T-helper 1 cell treated with Interleukin-12 subunit alpha and Interleukin-12 subunit beta and Interleukin-4 antibody, amounts not matched to agents 30 μg/mL and 1 μg/mL, for 36 hours (primary cell): ENCODE results near the gene C4orf54.

Source experiments
- H3K27ac Mint-ChIP-seq: one replicate; pipeline ENCODE4 v1.8.0; 2021; ENCODE audit warnings: mild to moderate bottlenecking, mixed read lengths
- H3K27me3 Mint-ChIP-seq: one replicate; pipeline ENCODE4 v1.8.0; 2021; ENCODE audit warnings: low read depth, mixed read lengths
- H3K36me3 Mint-ChIP-seq: one replicate; pipeline ENCODE4 v1.8.0; 2021; ENCODE audit warnings: low read depth, mixed read lengths
- H3K4me1 Mint-ChIP-seq: one replicate; pipeline ENCODE4 v1.8.0; 2021; ENCODE audit warnings: low read depth, mixed read lengths
- H3K4me3 Mint-ChIP-seq: one replicate; pipeline ENCODE4 v1.8.0; 2021; ENCODE audit warnings: mild to moderate bottlenecking, moderate library complexity, mixed read lengths
- H3K9me3 Mint-ChIP-seq: one replicate; pipeline ENCODE4 v1.8.0; 2021; ENCODE audit warnings: mixed read lengths

Gene C4orf54

DNA sequence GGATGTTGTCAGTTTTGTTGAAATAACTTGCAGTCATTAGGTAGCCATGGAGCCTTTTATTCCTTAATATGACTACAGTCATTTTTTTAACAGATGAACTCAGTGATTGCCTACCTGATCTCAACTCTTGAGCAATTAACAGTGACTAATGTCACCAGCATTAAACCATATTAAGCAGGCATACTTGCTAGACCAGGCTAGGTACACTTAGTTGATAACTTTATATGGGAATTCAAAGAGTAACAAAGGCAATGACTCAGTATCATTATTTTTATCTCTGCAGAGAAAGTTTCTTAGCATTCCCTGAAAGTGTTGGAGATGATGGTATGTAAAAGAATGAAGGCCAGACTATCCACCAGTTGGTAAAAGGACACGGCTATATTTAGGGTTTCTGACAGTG lies at the start of gene C4orf54:
Gene C4orf54, minus strand, starts transcription at position 31 of the 400 bp plus-strand sequence. CDS start 3,180 bp downstream, outside the sequence.
- H3K27ac Mint-ChIP-seq, result no peak within 1 kb of the TSS
- H3K36me3 Mint-ChIP-seq, result no peaks in the 10 kb centered on the region
- H3K27me3 Mint-ChIP-seq, result no peaks in the 10 kb centered on the region
- H3K4me3 Mint-ChIP-seq, result no peak within 1 kb of the TSS
- no peaks in the 10 kb centered on the region for H3K9me3 Mint-ChIP-seq
- H3K4me1 Mint-ChIP-seq, result no peaks in the 10 kb centered on the region

DNA sequence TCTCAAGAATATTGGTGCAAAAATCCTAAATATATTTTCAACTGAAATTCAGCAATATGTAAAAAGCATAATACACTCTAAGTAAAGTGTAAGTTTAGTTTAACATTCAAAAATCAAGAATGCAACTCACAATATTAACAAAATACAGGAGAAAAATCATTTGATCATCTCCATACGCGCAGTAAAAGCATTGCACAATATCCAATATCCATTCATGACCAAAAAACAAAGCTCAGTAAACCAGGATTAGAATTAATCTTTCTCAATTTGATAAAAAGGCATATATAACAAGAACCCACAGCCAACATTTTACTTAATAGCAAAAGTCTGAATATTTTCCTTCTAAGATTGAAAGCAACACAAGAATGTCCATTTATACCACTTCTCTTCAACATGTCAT lies 48.3 kb upstream of the C4orf54 start:
- no peak overlapping the region for H3K27ac Mint-ChIP-seq
- H3K4me1 Mint-ChIP-seq, result no peaks in the 10 kb centered on the region
- peaks cover 8% of the 10 kb centered on the region for H3K27me3 Mint-ChIP-seq
- no peaks in the 10 kb centered on the region for H3K36me3 Mint-ChIP-seq
- no peaks in the 10 kb centered on the region for H3K9me3 Mint-ChIP-seq
- H3K4me3 Mint-ChIP-seq, result no peak overlapping the region

DNA sequence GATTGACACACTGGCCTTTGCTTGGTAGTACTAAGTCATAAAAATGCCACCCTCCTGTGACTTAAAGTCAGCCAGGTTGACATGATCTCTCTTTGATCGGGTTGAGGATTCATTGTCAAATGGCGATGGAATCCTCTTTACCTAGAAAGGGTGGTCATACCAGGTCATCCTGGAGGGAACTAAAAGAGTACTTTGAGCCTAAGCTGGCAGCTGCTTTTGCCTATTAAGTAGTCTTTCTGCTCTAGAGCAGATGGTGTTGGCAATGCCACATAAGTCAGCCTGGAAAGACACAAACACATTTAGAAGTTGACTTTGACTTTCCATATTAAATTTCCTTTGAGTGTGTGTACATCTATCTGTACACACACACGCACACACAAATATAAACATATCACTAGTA lies 39.2 kb upstream of the C4orf54 start:
- Mint-ChIP-seq H3K36me3 (no peaks in the 10 kb centered on the region), H3K27me3 (peaks cover 8% of the 10 kb centered on the region), H3K4me3 (no peak overlapping the region)

DNA sequence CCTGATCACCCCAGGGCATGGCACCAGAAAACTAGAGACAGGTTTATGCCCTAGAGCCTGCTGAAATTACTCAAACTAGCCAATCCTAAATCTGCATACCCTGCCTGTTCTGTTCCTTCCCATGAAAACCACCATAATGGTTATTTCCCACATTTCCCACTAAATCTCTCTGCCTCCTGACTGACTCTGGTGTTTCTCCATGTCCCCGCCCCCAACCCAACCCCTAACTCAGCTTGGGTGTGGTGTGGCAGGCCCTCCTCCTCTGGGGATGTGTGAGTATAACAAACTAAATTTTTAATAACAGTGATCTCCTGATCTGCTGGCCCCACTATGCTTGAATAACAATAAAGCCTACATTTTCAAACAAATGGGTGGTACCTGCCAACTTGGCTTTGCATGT lies 35.5 kb upstream of the C4orf54 start:
- Mint-ChIP-seq H3K4me1 (no peaks in the 10 kb centered on the region), H3K9me3 (peaks cover 18% of the 10 kb centered on the region), H3K4me3 (no peak overlapping the region), H3K27me3 (peaks cover 5% of the 10 kb centered on the region), H3K27ac (no peak overlapping the region), H3K36me3 (no peaks in the 10 kb centered on the region)

More for the DNA sequence above, 39.2 kb upstream of the C4orf54 start:
- H3K27ac Mint-ChIP-seq, result no peak overlapping the region
- H3K4me1 Mint-ChIP-seq, result no peaks in the 10 kb centered on the region
- peaks cover 12% of the 10 kb centered on the region for H3K9me3 Mint-ChIP-seq

DNA sequence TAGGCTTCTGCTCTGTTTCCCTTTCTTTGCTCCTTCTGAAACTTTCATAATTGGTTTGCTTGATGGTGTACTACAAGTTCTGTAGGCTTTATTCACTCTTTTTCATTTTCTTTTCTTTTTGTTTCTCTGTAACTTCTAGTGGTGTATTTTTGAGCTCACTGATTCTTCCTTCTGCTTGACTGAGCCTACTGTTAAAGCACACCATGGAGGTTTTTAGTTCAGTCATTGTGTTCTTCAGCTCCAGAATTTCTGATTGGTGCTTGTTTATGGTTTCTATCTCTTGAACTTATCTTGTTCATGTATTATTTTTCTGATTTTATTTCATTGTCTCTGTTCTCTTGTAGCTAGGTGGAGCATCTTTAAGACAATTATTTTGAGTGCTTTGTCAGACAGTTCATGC lies 33.4 kb upstream of the C4orf54 start:
- H3K4me3 Mint-ChIP-seq, result no peak overlapping the region

DNA sequence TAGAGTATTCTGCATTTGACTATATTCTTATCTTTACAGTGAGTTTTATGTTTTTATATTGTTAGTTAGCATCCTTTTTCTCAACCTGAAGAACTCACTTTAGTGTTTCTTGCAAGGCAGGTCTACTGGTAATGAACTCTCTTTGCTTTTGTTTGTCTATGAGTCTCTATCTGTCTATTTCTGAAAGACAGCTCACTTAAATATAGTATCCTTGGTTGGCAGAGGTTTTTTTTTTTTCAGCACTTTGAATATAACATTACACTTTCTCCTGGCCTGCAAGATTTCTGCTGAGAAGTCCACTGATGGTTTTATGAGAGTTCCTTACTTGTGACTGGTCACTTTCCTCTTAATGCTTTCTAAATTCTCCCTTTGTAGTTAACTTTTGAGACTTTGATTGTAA lies 32.8 kb upstream of the C4orf54 start:
- Mint-ChIP-seq H3K36me3 (no peaks in the 10 kb centered on the region), H3K27me3 (peaks cover 5% of the 10 kb centered on the region), H3K4me1 (no peaks in the 10 kb centered on the region), H3K27ac (no peak overlapping the region), H3K9me3 (peaks cover 18% of the 10 kb centered on the region), H3K4me3 (no peak overlapping the region)

More for the DNA sequence above, 33.4 kb upstream of the C4orf54 start:
- Mint-ChIP-seq H3K4me1 (no peaks in the 10 kb centered on the region), H3K9me3 (peaks cover 18% of the 10 kb centered on the region), H3K27me3 (peaks cover 5% of the 10 kb centered on the region), H3K27ac (no peak overlapping the region), H3K36me3 (no peaks in the 10 kb centered on the region)

DNA sequence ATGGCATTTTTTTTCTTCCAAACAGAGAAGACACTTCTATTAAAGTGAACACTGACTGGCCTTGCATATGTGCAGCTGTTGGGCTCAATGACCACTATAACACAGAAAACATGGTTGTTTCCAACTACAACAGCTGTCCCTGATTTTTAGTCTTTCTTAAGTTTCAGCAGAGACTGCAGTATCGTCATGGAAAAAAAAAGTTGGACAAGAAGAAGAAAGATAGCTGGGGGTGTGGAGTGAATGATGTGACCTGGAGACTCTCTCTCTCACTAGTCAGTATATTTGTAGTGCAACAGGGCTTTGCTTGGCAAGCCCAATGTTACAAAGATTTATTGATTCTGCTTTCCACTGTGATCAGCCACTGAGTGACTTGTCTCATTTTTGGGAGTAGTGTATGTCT lies 29.5 kb upstream of the C4orf54 start:
- Mint-ChIP-seq H3K9me3 (peaks cover 5% of the 10 kb centered on the region), H3K4me1 (no peaks in the 10 kb centered on the region), H3K27ac (no peak overlapping the region)

DNA sequence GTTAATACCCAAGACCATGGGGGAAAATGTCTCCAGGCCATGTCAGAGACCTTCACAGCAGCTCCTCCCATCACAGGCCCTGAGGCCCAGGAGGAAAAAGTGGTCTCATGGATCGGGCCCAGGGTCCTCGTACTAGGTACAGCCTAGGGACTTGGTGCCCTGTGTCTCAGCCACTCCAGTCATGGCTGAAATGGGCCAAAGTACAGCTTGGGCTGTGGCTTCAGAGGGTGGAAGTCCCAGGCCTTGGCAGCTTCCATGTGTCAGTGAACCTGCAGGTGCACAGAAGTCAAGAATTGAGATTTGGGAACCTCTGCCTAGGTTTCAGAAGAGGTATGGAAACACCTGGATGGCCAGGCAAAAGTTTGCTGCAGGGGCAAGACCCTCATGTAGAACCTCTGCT lies 27.6 kb upstream of the C4orf54 start:
- H3K27me3 Mint-ChIP-seq, result peaks cover 4% of the 10 kb centered on the region
- no peaks in the 10 kb centered on the region for H3K9me3 Mint-ChIP-seq
- no peak overlapping the region for H3K27ac Mint-ChIP-seq
- no peaks in the 10 kb centered on the region for H3K4me1 Mint-ChIP-seq
- no peaks in the 10 kb centered on the region for H3K36me3 Mint-ChIP-seq
- H3K4me3 Mint-ChIP-seq, result no peak overlapping the region

More for the DNA sequence above, 29.5 kb upstream of the C4orf54 start:
- H3K36me3 Mint-ChIP-seq, result no peaks in the 10 kb centered on the region
- no peaks in the 10 kb centered on the region for H3K27me3 Mint-ChIP-seq
- H3K4me3 Mint-ChIP-seq, result no peak overlapping the region

DNA sequence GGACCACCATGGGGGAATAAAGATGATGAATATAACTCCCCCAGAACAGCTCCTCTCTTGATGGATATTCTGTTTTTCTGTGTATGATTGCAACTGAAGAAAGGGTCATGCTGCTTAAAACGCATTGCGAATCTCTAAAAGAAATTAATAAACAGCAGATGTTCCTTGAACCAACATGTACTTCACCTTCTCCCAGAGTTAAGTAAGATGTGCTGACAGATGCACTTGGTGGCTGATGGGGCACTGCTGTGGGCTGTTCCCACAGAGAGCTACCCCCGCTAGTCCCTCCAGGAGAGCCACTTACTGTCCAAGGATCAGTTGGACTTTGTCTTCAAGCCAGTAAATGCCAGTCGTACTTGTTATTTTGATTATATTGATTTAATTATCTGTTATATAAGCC lies 26.3 kb upstream of the C4orf54 start:
- no peak overlapping the region for H3K27ac Mint-ChIP-seq
- no peaks in the 10 kb centered on the region for H3K9me3 Mint-ChIP-seq
- H3K4me1 Mint-ChIP-seq, result no peaks in the 10 kb centered on the region
- H3K4me3 Mint-ChIP-seq, result no peak overlapping the region
- peaks cover 4% of the 10 kb centered on the region for H3K27me3 Mint-ChIP-seq
- H3K36me3 Mint-ChIP-seq, result no peaks in the 10 kb centered on the region

DNA sequence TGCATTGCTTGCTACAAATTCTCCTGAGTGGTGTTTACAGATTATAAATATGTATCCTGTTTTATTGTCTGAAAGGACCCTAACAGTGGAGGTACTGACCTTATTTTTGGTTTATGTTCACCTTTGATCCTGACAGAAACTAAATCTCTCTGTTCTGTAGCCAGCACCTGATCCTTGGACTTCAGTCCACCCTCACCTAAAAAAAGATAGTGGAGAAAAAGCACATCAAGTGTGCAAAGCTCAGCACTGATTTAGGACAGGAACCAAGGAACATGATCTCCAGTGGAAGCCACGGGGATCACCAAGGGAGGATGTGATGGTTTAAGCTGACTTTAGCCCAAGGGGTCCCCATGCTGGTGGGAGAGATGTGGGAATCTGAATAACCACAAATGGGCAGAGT lies 22.3 kb upstream of the C4orf54 start:
- H3K27ac Mint-ChIP-seq, result no peak overlapping the region
- peaks cover 4% of the 10 kb centered on the region for H3K27me3 Mint-ChIP-seq
- H3K36me3 Mint-ChIP-seq, result no peaks in the 10 kb centered on the region
- H3K9me3 Mint-ChIP-seq, result no peaks in the 10 kb centered on the region
- no peak overlapping the region for H3K4me3 Mint-ChIP-seq
- H3K4me1 Mint-ChIP-seq, result no peaks in the 10 kb centered on the region

DNA sequence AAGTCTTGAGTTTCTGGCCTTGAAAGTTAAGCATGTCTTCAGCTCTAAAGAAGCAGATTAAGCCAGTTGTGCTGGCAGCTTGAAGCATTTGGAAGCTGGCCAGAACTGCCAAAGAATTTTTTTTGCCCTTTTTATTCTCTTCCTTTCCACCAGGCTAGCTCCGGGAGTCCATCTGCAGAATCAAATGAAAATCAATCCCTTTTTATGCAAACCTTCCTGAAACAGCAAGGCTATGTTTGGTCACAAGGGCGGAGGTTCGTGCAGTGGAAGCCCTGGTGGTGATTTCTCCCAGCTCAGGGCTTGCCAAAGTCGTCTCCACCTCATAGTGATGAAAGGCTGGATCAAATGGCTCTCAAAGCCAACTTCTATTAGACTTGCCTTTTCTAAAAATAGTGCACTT lies 21.6 kb upstream of the C4orf54 start:
- Mint-ChIP-seq H3K9me3 (no peaks in the 10 kb centered on the region), H3K4me3 (no peak overlapping the region), H3K4me1 (no peaks in the 10 kb centered on the region), H3K27me3 (peaks cover 4% of the 10 kb centered on the region), H3K27ac (no peak overlapping the region), H3K36me3 (no peaks in the 10 kb centered on the region)

DNA sequence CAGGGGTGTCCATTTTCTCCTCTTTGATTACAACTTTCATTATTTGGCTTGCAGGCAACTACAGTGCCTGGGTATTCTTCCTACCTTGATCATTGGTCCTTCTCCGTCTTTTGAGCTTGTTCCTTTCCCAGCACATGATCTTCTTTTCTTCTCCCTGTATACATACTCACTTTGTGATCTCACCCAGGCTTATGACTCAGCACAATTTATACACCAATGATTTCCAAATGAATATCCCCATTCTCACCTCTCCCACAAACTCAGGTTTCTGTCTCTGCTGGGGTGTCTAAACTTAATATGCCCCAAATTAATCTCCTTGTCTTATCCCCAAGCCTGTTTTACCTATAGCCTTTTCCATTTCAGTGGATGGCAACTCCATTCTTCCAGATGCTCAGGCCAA lies 19.5 kb upstream of the C4orf54 start:
- no peak overlapping the region for H3K27ac Mint-ChIP-seq
- H3K9me3 Mint-ChIP-seq, result peaks cover 13% of the 10 kb centered on the region
- H3K36me3 Mint-ChIP-seq, result no peaks in the 10 kb centered on the region
- H3K4me3 Mint-ChIP-seq, result no peak overlapping the region
- peaks cover 4% of the 10 kb centered on the region for H3K27me3 Mint-ChIP-seq
- H3K4me1 Mint-ChIP-seq, result no peaks in the 10 kb centered on the region

DNA sequence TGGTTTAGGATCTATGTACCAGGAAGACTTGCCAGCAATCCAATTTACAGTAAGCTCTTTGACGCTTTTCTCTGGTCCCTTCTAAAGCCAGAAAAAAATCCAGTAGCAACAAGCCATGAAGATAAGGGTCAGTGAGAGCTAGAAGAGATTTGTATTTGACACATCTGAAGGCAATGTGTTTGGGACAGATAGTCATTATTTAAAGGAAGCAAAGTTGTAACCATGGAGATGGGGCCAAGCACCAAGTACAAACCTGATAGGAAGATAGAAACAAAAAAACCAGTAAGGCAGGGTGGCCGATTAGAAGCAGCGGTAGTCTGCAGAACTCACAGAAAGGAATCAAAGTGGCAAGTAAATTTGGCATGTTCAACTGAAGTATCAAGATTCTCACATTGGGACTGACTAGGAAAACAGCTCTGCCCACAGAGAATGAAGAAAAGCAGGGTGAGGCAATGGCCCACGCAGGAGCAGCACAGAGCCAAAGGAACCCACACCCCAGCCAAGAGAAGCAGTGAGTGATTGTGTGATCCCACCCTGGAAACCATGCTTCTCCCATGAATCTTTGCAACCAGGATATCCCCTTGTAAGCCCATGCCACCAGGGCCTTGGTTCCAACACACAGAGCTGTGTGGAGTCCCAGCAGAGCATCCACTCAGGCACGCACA lies 12.9 kb upstream of the C4orf54 start:
- no peaks in the 10 kb centered on the region for H3K36me3 Mint-ChIP-seq
- H3K27me3 Mint-ChIP-seq, result no peaks in the 10 kb centered on the region
- no peaks in the 10 kb centered on the region for H3K4me1 Mint-ChIP-seq
- H3K27ac Mint-ChIP-seq, result no peak overlapping the region
- peaks cover 17% of the 10 kb centered on the region for H3K9me3 Mint-ChIP-seq
- no peak overlapping the region for H3K4me3 Mint-ChIP-seq

DNA sequence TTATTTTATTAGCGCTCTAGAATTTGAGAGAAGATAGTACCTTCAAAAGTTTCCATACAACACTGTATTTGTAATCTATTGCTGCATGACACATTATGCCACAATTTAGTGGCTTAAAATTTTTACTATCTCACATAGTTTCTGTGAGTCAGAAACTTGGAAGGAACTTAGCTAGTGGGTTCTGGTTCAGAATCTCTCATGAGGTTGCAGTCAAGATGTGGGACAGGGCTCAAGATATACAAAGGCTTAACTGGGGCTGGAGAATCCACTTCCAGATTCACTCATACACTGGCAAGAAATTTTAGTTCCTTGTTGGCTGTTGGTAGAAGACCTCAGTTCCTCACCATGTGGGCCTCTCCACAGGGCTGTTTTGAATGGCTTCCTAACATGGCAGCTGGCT lies 11.5 kb upstream of the C4orf54 start:
- no peaks in the 10 kb centered on the region for H3K4me1 Mint-ChIP-seq
- no peak overlapping the region for H3K27ac Mint-ChIP-seq
- no peaks in the 10 kb centered on the region for H3K36me3 Mint-ChIP-seq
- no peaks in the 10 kb centered on the region for H3K27me3 Mint-ChIP-seq
- H3K9me3 Mint-ChIP-seq, result peaks cover 17% of the 10 kb centered on the region
- H3K4me3 Mint-ChIP-seq, result no peak overlapping the region

DNA sequence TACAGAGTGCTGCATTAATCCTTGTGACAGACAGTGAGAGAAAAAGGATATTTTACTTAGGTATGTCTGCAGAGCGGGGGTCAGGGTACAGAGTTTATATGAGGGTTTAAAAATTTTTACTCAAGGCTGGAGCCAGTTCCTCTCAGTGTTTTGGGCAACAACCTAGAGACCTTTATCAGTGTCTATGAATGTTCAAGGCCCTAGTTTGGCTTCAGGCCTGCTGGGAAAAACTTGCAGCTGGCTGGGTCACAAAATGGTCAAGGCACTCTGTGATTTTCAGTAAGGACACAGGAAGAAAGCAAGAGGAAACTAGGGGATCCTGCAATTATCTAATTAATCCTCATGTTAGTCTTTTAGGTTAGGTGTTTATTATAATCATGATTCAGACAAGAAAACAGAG lies 10.8 kb upstream of the C4orf54 start:
- H3K9me3 Mint-ChIP-seq, result peaks cover 15% of the 10 kb centered on the region
- no peaks in the 10 kb centered on the region for H3K27me3 Mint-ChIP-seq

DNA sequence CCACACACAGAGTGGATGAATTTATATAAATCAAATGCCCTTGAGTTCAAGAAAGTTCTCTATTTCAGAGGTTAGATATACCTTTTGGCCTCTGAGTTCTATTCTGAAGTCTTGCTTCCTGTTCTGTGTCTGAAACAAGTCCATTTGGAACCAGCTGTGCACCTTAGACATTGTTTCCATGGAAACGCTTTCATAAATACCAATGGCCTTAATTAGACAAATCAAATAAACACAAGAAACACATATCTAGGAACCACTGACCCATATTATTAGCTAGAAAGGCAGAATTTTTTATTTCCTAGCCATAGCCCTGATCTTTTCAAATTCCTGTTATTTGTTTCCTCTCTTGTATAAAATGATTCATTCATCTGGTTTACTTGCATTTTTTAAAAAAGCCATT lies 8.4 kb upstream of the C4orf54 start:
- no peak overlapping the region for H3K27ac Mint-ChIP-seq
- no peaks in the 10 kb centered on the region for H3K4me1 Mint-ChIP-seq
- no peaks in the 10 kb centered on the region for H3K27me3 Mint-ChIP-seq
- no peaks in the 10 kb centered on the region for H3K36me3 Mint-ChIP-seq
- no peaks in the 10 kb centered on the region for H3K9me3 Mint-ChIP-seq
- no peak overlapping the region for H3K4me3 Mint-ChIP-seq

More for the DNA sequence above, 10.8 kb upstream of the C4orf54 start:
- H3K27ac Mint-ChIP-seq, result no peak overlapping the region
- no peaks in the 10 kb centered on the region for H3K4me1 Mint-ChIP-seq
- no peaks in the 10 kb centered on the region for H3K36me3 Mint-ChIP-seq
- H3K4me3 Mint-ChIP-seq, result no peak overlapping the region
